HG03342 (cell line): ENCODE measurements around the gene G0S2.
A peak's percentile ranks its signal among the peaks of the same experiment; 100 is the strongest.

ENCODE experiments used
- ATAC-seq: cut with Tn5 transposase; IDR thresholded peaks from one replicate; pipeline ENCODE4 v1.9.1; 2021; ENCODE audit warnings: mild to moderate bottlenecking, moderate library complexity; ENCODE audit not compliant: unreplicated experiment

The G0S2 gene

DNA sequence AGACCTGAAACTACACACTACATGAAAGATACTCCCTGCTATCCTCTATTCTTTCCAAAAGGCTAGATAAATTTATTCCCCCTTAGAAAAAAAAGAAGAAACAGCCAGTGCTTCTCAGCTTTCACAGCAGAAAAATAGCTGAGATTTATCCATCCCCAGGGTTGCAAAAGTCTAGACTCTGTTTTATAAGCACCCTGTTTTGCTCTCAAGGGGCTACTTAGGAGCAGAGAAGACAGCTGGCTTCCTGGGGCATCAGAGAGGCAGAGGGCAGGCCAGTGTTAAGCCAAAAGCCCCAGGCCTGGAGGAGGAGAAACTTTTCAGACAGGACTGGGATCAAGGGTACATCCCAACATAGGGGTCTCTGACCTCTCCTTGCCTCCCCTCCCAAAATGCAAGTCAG lies 26.9 kb upstream of the G0S2 start:
- no peak for ATAC-seq

DNA sequence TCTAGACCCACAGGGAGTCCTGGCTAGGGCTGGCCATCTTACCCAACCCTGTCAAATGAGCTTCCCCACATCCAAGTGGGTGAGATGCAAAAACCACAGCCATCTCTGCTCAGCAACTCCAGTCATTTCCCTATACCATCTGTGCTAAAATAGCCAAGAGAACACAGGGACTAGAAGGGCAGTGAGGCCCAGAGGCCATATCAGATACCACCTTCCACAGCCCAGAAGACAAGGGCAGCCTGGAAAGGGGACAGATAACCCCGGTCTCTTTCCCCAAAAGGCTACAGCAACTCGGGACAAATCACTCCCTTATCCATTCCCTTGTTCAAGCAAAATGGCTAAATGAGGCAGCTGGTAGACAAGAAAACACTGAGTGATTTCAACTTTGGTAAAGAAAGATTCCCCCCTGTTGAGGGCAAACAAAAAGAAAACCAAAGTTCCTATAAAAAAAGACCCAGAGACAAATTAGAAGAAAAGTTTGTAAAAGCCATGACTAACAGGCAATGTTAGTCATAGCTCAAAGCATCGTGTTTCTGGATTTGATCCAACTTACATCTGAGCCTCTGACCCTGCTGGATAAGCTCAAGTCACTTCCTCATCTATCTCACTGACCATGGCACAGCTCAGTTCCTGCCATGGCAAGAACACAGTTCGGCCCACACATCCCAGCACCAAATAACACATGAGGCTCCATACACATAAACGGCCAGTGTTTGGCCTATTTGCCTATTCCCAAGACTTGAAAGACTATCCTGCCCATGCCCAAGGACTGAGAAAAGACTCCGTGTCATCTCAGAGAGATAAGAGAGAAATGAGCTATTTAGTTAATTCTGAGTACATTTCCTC lies 26.1 kb upstream of the G0S2 start:
- ATAC-seq = no peak

DNA sequence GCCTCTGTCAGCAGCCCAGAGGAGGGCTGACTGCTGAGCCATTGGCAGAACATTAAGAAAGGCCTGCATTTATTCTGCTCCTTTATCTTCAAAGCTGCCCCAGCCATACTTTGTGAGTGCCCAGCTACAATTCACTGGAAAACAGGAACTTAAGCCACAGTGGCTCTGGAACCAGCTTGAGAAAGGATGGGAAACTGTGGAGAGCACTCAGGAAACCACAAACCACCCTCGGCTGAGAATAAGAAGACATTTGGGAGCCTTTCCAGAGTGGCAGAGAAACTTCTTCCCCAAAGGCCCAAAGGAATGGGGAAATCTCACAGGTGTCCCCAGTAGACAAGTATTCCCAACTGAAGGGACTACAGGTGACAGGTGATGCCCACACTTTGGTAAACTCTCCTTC lies 24.8 kb upstream of the G0S2 start:
- ATAC-seq = no peak

DNA sequence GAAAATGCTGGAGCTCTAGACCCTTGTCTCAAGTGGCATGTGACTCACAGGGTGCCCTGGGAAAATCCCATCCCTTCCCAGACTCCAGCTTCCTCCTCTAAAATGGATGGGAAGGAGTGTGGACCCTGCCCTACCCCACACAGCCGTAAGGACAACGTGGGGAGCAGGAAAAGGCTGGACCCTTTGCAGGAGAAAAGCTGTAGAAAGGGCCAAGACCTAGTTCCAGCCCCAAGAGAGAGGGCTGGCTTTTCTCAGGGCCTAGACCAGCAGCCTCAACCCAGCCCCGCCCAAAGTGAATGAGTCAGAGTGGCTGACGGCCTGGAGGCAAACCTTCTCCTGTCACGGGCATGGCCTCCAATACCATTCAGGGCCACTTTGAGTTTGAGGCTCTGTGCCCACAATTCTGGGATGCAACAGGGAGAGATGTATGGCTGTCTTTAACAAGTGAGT lies 24.0 kb upstream of the G0S2 start:
- peak; percentile 73 for ATAC-seq

GRCh38 chr1:209652121-209652735 lies 23.0 kb upstream of the G0S2 start, which contains the start of gene LAMB3:
LAMB3 (minus strand) TSS chr1:209652425; CDS start chr1:209650944, 1,481 bp downstream.
- ATAC-seq = no peak

DNA sequence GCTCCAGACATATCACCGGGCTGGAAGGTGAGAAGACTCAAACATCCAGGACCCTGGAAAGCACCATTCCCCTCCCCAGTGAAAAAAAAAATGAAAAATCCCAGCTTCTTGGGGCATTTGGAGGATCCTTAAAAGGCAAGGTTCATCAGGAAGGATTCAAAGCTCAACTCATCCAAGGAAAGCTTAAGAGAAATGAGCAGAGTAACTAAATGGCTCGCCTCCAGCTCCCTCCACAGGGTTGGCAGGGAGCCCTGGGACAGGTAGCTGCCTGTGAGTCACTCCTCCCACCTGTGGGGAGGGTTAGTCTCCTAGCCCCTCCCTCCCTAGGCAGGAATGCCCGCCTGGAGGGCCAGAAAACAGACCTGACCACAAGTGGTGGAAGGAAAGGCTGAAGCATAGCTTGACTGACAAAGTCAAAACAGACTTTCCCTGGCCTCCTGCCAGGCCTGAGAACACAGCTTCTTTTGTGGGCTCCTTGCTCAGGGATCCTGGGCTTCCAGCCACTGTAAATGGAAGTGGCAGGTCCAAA lies 22.3 kb upstream of the G0S2 start:
- ATAC-seq = no peak

DNA sequence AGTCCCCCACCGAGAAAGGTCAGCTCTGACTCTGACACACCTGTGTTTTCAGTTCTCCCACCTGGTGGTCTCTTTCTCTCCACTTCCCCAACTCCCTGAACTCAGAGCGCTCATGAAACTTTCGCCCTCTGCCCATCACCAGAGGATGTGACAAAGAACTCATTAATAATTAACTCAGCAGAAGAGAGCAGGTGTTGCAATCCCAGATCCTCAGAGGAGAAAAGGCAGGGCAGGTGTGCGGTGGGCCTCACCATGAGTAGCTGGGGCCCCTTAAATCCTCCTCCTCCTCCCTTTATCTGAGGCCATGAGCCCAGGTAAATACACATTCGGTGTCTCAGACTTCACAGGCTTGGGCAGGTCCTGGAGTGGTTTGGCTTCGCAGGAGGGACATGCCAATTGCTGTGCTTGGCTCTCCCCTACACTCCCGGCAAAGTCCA lies 21.3 kb upstream of the G0S2 start:
- peak; percentile 47 for ATAC-seq

GRCh38 chr1:209655411-209656231 lies 19.6 kb upstream of the G0S2 start:
- ATAC-seq = no peak

GRCh38 chr1:209657140-209657879 lies 17.9 kb upstream of the G0S2 start:
- no peak for ATAC-seq

- no peak for ATAC-seq
These were observed 17.3 kb upstream of the G0S2 start for GRCh38 chr1:209657918-209658317.

- peak; percentile 86 for ATAC-seq
These were observed 15.3 kb upstream of the G0S2 start for GRCh38 chr1:209659909-209660308.

- ATAC-seq = no peak
These were observed 14.1 kb upstream of the G0S2 start for GRCh38 chr1:209661071-209661470.

- ATAC-seq = no peak
These were observed 12.3 kb upstream of the G0S2 start for GRCh38 chr1:209662879-209663327.

DNA sequence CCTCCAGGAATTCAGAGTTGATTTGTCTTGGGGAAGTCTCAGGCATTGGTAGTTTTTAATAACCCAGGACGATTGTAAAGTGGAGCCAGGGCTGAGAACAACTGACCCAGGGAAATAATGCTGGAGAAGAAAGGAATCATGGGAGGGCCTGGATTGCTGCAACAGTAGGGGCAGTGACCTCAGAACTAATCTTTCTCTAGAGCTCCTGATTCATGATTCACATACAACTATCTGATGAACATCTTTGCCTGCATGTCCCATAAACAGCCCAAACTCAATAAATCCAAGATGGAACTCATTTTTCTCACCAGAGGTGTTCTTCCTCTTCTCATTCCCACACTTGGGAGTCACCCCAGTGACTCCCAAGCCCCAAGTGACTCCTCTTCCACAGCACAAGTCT lies 8.1 kb upstream of the G0S2 start:
- ATAC-seq = no peak

DNA sequence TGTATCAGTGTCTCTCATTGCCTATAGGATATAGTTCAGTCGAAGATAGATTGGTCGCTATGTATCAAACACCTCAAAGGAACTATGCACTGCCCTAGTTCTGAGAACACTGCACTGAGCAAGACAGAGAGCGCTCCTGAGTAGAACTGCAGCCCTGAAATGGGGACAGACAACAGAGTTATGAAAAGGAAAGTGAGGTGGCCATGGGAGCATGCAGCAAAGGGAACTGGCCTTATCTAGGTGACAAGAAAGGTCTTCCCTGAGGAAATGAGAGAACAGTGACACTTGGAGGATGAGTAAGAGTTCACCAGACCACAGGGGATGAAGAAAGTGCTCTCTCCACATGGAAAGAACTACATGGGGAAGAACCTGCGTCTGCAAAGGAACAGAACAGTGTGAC lies 7.5 kb upstream of the G0S2 start:
- ATAC-seq = peak; percentile 50

GRCh38 chr1:209670441-209671082 lies 4.7 kb upstream of the G0S2 start:
- ATAC-seq = no peak

DNA sequence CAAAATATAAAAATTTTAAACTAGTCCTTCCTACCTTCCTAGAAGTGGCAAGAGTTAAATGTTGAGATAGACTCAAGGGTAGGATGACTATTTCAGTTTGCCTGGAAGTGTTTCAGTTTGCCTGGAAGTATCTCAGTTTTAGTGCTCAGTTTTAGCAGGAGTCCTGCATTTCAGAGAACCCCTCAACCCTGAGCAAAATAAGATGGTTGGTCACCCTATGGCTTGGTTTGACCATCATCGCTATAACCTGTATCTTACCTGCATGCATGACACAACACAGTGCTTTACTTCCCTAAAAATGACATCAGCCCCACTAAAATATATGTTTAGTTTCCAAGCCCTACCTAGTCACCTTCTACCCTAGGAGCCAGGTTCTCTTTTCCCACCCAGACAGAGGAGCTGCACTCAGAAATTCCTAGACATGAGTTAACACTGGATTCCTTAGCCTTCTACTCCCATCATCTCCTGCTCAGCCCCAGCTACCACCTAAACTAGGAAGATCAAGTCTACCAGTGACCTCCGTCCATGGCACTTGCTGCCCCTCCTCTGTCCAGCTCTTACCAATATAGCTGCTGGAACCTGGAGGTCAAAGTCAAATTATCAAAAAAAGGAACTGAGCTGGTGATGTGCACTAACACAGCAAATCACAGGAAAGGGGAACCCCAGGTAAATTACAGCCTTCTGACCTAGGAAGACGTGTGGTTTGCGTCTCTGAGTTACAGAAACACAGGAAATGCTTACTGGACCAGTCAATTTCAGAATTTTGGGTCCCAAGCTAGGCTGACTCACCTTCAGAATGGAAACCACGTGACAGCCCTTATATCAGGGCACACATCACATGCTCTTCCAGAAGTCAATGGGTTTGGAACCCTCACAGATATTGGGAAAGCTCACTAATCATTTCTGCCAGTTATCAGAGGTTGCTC lies 2.2 kb upstream of the G0S2 start:
- peak; percentile 93 for ATAC-seq

DNA sequence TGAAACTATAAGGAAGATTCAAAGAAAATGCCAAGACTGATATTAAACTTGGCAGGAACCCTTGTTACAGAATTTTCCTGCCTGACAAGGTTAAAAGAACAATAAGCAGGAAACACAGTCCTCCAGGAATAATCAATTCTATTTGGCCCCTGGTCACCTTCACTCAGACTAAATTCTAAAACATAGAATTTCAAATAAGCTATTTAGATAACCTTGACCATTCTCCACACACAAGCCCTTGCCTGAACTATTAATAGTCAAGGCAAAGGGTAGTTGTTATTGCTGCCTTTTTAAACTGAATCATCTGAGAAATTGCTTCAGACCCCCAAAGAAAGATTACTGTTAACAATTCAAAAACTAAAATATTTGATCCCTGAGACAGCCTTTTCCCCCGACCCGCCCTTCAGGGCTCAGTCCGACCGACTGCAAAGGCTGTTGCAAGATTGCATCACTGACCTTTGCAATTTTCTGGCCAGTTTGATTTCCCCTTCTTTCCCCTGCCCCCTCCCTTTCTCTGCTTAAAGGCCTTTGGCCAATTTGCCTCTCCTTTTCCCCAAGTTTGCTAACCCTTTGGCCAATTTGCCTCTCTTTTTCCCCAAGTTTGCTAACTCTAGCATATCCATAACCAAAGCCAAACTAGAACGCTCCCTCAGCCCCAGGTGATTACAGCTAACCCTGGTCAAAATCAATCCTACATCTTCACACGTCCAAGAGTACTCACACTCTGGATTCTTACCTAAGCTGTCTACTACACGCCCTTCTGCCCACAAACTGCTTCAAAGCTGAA lies 1.4 kb upstream of the G0S2 start:
- no peak for ATAC-seq
